SIG-M5 treated with dmso at 0.1 percent for 504 hours (cell line): ENCODE measurements around the gene GOLGA6A.
"Not testable (repeated sequence)": the region's sequence is repeated elsewhere in the genome, so short reads cannot be mapped to it uniquely, and the experiment has no call there.

Experiments used
- DNase-seq: peaks from one replicate; lab custom pipeline; 2025; ENCODE audit not compliant: unreplicated experiment; lab: John Stamatoyannopoulos, UW

Gene GOLGA6A

DNA sequence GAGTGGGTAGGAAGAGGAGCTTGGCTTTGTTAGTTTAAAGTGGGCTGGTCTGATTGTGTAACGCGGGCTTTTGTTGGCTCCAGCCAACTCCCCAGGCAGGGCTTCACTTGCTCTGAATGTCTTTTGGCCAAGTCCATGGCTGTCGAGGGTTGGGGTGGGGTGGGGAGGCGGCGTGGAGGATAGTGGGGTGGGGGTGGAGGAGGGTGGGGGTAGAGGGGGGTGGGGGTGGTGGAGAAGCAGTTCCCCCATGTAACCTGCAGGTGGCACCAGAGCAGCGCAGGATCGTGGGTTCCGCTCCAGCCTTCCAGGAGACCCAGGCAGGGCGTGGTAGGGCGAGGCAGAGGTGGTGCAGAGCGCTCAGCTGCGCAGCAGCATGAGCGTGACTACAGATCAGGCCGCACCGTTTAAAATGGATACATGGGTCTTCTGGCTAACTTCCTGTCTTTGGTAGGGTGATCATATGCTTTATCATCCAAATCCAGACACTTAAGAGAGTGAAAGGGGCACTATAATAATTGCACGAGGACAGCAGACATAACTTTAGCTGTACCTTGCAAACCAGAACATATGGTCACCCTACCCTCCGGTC is 28.3 kb downstream of the GOLGA6A start:
- peak; percentile 54 for DNase-seq

DNA sequence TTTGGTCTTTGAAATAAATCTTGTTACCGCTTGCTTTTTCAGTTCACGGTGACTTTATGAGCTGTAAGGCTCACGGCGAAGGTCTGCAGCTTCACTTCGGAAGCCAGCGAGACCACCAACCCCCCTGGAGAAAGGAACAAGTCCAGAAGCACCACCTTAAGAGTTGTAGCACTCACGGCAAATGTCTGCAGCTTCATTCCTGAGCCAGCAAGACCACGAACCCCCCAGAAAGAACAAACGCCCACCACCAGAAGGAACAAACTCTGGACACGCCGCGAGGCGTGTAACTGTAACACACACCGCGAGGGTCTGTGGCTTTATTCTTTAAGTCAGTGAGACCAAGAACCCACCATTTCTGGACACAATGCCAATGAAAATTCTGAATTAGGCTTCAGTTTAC is 28.8 kb downstream of the GOLGA6A start:
- no peak for DNase-seq

DNA sequence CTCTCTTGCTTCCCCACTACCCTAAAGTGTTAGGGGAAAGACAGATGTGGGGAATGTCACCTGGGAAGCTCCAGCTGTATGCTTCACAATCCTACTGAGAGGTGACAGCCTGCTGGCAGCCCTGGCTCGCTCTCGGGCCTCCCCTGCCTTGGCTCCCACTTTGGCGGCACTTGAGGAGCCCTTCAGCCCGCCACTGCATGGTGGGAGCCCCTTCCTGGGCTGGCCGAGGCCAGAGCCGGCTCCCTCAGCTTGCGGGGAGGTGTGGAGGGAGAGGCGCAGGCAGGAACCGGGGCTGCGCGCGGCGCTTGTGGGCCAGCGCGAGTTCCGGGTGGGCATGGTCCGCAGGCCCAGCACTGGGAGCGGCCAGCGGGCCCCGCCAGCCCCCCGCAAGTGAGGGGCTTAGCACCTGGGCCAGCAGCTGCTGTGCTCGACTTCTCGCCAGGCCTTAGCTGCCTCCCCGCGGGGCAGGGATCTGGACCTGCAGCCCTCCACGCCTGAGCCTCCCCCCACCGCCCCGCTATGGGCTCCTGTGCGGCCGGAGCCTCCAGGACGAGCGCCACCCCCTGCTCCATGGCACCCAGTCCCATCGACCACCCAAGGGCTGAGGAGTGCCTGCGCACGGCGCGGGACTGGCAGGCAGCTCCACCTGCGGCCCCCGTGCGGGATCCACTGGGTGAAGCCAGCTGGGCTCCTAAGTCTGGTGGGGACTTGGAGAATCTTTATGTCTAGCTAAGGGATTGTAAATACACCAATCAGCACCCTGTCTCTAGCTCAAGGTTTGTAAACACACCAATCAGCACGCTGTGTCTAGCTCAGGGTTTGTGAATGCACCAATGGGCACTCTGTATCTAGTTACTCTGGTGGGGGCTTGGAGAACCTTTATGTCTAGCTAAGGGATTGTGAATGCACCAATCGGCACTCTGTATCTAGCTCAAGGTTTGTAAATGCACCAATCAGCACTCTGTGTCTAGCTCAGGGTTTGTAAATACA is 29.8 kb downstream of the GOLGA6A start:
- not testable (repeated sequence) for DNase-seq

DNA sequence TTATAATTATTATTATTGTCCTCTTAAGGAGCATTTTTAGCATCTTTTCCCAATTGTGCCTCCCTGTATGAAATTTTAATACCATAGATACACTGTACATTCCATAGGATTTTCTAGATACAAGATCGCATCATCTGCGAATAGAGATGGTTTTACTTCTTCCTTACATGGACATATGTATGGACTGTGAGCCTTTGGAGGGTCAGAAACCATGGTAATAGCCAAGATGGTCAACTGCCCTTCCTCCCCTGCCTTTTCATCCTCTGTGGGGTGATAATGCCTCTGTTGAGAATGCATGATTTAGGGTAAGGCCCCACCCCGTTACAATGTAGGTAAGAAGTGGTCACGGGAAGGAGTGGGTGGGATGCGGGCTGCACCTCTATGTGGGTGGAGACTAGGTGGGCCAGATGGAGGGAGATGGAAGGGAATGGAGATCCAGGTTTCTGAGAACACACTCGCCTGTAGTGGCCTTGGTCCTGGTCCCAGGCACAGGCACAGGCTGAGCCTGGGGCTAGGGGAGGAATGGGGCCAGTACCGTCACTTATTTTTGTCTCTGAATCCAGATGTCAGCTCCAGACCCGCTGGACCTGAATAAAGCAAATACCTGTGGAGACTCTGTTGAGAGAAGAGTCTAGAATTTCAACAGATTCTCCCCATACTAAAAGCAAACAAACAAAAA is 31.7 kb downstream of the GOLGA6A start:
- no peak for DNase-seq

DNA sequence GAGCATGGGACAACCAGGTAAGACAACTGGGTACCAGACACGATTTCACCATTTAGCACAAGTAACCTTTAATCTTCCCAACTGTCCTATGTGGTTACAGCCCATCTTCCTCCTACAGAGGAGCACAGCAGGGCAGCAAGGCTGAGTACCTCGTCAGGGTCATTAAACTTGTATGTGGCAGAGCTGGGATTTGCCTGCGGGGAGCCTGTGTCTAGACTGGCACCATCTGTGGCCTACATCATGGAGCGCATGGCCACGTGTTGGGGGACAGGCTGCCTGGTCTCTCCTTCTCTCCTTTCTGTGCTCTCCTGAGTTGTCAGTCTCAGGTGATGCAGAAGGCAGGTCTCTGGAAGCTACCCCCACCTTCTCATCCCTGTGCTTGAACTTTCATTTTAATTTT is 32.2 kb downstream of the GOLGA6A start:
- no peak for DNase-seq

DNA sequence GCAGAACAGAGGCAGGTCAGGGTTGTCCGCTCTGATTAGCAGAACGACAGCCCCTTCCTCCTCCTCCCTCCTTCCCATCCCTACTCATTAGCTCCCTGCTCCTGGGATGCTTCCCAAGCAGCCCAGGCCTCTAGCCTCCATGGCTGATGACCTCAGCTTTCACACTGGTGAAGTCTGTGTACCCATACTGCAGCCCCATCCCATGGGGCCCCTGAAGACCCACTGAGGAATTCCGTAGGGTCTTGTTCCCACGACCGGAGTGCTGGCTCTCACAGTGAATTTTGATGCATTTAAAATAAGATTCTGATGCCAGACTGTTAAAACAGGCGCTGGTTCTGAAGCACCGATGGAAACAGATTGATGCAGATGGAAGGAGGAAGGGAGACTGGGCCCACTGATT is 36.1 kb downstream of the GOLGA6A start:
- no peak for DNase-seq

DNA sequence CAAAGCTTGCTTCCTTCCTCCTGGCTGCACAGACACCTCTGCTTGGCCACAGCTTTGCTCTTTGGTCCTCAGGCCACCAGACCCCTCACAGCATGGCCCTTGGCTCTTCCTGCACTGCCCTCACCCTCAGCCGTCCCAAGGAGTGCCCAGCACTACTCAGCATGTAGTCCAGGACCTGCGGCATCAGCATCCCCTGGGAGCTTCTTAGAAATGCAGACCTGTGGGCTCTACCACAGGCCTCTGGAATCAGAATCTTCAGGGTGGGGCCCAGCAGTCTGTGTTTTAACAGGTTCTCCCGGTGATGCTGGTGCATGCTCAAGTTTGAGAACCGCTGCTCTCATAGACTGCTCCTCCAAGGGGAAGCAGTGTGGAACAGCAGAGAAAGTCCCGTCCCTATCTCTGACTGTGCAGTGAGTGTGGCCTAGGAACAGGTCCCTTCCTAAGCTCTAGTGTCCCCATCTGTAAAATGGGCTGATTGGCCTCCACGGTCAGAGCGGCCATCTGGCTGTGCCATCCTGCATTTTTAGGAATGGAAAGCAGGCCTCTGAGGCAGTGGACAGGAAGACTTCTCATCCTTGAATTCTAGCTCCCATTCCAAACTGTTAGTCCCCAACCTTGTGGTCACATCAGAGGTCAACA is 36.6 kb downstream of the GOLGA6A start:
- no peak for DNase-seq

DNA sequence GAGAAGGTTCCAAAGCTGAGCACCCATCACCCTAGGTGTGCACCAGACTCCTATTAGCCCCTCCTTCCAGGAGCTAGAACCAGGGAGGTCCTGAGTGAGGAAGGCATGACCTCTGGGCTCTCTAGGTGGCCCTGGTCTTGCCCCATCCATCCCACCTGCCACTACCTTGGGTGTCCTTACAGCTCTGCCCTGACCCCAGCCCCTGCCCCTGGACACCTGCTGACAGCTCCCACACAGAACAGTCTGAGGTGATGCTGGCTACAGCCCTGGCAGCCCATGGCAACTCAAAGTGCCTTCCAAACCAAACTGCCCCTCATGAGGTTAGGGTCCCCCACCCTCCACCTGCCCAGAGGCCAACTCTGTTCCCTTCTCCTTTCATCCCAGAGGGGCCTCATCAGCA is 37.2 kb downstream of the GOLGA6A start:
- DNase-seq = no peak

DNA sequence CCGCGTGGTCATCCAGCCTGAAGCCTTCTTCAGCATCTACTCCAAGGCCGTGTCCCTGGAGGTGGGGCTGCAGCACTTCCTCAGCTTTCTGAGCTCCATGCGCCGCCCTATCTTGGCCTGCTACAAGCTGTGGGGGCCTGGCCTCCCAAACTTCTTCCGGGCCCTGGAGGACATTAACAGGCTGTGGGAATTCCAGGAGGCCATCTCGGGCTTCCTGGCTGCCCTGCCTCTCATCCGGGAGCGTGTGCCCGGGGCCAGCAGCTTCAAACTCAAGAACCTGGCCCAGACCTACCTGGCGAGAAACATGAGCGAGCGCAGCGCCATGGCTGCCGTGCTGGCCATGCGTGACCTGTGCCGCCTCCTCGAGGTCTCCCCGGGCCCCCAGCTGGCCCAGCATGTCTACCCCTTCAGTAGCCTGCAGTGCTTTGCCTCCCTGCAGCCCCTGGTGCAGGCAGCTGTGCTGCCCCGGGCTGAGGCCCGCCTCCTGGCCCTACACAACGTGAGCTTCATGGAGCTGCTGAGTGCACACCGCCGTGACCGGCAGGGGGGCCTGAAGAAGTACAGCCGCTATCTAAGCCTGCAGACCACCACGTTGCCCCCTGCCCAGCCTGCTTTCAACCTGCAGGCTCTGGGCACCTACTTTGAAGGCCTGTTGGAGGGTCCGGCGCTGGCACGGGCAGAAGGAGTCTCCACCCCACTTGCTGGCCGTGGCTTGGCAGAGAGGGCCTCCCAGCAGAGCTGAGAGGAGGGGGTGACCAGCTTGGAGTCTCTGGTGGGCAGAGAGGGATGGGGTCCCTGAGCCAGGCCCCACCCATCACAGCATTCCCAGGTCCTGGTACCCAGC is 37.9 kb downstream of the GOLGA6A start:
- no peak for DNase-seq

DNA sequence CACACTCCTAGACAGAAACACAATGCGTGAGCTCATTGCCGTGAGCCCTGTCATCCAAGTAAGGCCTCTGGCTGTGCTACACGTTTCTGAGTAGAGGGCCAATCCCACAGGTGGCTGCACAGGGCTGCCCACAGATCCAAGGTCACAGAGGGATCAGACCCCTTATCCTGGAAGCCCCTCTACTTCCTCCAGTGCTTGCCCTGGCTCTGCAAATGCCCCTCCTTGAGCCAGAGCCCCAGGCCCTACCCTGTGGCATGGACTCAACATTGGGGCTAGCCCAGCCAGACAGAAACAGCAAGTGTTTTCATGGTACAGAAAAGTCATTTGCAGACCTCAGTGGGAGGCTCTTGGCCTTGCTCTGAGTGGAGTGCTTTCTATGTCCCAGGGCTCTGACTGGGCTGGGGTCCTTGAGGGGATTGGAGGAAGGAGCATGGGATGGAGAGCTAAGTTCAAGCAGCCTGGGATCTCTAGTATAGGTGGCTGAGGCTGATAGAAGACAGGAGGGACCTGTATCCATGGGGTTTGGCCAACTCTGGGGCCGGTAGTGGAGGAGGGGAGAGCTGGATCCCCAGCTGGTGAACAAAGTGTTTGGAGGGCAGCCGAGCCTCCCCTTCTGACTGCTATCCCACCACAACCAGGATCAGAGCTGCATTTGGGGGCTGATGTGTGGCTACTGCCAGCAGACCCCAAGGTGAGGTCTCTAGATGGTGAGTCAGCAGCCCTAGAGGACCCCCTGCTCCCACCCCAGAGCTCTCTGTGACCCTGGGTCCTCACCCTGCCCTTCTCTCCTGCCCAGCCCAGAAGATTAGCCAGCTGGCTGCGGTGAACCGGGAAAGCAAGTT is 38.7 kb downstream of the GOLGA6A start:
- DNase-seq = no peak

DNA sequence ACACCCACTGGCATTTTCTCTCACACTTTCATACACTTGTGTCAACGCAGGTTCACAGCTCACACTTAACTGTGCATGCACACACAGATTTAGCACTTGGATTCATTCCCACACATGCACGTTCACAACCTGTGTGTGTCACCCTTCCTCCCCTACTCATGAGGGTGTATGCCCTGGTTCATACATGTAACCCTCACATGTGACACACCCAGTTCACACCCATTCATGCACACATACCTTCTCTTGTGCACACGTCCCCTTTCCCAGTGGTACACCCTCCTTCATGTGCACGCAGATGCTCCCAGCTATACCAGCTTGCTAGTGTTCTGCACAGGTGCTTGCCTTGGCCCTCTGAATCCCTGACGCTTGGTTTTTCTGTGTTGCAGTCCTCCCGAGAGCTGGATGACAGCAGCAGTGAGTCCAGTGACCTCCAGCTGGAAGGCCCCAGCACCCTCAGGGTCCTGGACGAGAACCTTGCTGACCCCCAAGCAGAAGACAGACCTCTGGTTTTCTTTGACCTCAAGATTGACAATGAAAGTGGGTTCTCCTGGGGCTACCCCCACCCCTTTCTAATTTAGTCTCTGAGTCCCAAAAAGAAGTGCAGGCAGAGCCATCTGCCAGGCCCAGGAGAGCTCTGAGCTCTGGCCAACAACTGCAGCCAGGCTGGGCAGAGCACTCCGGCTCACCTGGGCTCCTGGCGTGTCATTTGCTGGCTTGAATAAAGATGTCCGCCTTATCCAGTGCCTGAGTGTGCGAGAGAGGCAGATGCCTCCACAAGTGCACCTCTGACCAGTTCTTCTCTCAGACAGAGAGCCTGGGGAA is 39.5 kb downstream of the GOLGA6A start:
- no peak for DNase-seq

DNA sequence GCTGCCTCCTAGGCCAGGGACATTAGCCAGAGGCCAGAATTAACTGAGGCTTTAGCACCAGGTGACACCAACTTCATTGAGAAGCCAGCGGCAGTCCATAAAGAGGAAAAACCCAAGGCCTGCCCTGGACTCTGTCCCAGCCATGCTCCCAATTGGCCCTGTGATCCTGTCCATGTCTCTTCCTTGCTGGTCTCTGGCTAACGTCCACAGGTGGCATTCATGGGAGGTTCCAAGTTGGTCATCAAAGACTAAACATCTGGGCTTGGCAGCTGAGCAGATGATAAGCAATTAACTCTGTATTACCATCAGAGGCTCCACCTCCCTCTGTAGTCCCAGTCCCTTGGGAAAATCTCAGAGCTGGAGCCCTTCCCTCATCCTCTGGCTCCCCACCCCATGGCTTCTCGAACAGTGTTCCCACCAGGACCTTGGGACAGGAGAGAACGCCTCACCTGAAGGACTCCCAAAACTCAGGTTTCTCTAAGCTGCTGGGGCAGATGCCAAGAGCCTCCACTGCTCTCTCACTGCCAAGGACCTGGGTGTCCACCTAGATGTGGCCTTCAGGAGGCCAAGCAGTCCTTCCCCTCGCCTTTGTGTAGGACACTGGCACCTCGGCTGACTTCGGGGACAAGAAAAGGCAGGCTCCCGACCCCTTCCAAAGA is 40.4 kb downstream of the GOLGA6A start:
- DNase-seq = no peak

DNA sequence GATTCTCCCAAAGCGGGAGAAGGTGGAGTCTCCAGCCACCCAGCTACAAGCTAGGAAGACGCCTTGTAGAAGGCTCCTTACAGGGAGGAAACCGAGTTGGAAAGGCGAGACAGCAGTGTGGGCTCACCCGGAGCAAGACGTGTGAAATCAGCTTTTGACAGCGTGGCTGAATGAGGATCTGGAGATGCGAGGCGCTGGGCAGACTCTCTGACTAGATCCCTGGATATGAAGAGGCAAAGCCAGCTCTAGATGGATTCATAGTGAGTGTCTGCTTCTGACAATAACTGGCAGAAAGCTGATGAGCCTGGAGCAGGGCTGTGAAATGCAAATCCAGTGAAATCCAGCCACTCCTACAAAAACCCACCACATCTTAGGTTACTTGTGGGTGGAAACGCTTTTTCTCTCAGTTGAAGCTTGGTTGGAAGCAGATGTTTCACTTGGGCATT is 41.0 kb downstream of the GOLGA6A start:
- DNase-seq = no peak

DNA sequence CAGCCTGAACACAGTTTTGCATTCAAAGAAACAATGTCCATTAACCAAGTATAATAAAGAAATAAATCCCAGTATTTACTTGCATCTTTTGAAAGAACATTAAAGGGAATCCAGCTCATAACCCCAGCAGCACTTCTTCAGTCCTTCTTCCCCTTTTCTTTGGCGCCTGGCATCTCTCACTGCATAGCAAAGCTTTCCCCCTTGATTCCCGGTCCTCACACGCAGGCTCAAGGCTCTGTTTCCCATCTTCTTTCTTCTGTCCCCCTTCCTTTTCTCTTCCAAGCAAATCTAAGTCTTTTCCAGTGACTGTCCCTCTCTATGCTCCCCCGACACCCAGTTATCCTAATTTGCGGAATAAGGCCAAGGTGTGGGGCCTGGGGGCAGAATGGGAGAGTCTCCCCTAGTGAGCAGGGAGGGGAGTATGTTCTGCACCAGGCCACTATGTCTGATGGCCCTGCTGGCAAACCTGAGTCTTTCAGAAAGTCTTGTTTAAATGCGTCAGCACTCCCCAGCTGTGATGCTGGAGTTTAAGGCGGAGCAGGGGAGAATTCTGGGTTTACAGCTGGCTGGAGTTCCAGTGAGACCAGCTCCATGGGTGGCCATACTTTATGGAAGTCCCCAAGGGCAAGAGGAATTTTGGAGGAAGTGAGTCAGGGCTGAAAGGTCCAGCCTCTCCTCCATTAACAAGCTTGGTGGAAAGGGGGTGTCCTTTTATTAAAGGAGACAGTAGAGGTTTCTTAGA is 42.1 kb downstream of the GOLGA6A start:
- no peak for DNase-seq

DNA sequence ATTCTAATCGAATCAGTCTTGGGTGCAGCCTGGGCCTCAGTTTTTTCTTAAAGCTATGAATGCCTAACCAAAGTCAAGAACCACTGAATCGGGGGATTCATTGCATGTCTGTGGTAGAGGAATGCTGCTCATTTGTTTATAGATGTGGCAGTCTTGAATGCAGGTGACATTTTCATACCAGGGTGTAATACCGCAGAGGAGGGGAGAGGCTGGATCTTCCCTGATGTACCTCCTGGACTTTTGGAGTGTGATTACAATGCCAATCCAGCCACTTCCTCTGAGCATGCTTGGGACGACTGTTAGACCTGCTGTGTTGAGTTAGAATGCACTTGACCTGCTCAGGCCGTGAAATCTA is 42.7 kb downstream of the GOLGA6A start:
- DNase-seq = no peak

DNA sequence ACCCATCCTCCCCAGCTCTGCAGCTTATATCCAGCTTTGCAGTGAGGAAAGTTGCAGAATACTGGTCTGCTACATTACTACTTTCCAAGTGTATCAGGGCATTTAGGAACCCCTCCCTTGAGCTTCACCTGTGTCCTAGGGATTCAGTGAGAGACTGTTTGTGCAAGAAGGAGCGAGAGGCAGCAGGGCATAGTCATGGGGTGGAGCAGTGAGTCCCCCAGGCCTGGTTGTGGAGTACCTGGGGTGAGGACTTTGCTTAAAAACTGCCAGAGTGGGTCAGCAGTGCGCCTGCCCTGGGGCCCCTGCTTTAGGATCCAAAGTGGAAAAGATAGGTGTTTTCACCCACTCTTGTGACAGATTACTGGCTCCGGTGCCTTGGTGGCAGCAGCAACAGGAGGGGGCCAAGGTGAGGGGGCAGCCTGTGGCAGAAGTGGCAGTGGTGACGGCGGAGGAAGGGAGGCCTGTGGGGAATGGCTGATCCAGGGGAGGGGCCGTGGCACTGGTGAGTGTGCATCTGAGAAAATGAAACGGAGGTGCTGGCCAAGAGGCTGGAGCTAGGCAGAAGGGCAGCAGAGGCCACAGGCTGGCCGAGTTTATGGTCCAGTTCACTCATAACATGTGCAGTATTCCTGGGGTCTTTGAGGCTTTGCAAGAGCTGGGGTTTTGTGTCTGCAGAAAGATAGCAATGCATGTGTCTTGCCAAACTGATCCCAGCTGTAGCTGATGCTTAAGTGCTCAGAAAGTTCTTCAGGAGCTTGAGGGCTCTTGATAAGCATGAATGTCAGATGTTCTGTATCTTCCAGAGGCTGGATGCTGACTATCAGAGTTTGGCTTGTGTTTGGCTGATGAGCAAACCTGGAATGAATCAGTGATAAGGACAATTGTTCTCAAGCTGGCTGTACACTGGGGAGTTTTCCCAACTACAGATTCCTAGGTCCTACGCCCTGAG is 43.4 kb downstream of the GOLGA6A start:
- no peak for DNase-seq
